KOPT-K1 (cell line): ENCODE results near the gene KIFAP3.

Experiments
- H3K27ac ChIP-seq: fragments of 200-600 bp; sonication (generic); 2 replicates; pipeline ENCODE4 v1.5.1; 2016; ENCODE audit warnings: antibody characterized with exemption, mild to moderate bottlenecking, low read depth, low read length; ENCODE audit not compliant: poor library complexity, severe bottlenecking
- H3K36me3 ChIP-seq: fragments of 200-600 bp; sonication (generic); 2 replicates; pipeline ENCODE4 v1.5.1; 2017; ENCODE audit warnings: antibody characterized with exemption, mild to moderate bottlenecking, low read length, moderate library complexity; ENCODE audit not compliant: insufficient read depth
- H3K9me3 ChIP-seq: fragments of 200-600 bp; sonication (generic); 2 replicates; pipeline ENCODE4 v1.5.1; 2017; ENCODE audit warnings: antibody characterized with exemption, low read length, mild to moderate bottlenecking; ENCODE audit not compliant: insufficient read depth, poor library complexity, severe bottlenecking

The KIFAP3 gene

GRCh38 chr1:169900571-169900970 is 173.9 kb downstream of the KIFAP3 start:
- no peak overlapping the region for H3K27ac ChIP-seq
- H3K36me3 ChIP-seq = no peaks in the 10 kb centered on the region
- no peaks in the 10 kb centered on the region for H3K9me3 ChIP-seq

DNA sequence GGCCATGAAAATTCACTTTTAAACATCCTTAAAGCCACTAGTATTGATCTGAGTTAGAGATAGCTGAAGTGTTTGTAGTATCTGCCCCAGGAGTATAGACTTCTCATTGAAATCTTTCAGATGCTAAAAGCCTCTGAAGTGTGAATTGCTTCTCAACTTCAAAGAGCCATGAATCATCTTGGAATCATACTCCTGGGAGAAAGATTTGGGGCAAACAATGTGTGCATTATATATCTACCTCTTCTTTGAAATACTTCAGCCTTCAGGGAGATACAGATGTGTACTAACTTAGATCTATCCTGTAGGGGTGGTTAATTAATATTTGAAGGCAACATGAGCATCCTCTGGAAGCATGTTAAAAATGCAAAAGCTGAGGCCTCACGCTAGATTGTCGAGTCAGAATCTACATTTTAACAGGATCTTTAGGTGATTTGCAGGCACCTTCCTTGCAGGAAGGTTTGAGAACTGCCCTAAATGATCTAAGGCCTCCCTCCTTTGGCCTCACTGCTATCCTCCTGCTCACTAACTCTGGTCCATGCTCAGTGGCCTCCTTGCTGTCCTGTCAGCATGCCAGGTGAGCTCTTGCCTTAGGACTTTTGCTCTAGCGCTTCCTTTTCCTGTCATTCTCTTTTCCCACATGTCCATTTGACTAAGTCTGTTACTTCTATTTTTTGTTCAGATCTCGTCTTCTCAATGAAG is 174.8 kb downstream of the KIFAP3 start:
- H3K9me3 ChIP-seq = no peaks in the 10 kb centered on the region
- no peaks in the 10 kb centered on the region for H3K36me3 ChIP-seq
- no peak overlapping the region for H3K27ac ChIP-seq

- Histone ChIP-seq H3K36me3 (no peaks in the 10 kb centered on the region), H3K27ac (no peak overlapping the region), H3K9me3 (no peaks in the 10 kb centered on the region)
These were observed 178.5 kb downstream of the KIFAP3 start for GRCh38 chr1:169896013-169896412.

DNA sequence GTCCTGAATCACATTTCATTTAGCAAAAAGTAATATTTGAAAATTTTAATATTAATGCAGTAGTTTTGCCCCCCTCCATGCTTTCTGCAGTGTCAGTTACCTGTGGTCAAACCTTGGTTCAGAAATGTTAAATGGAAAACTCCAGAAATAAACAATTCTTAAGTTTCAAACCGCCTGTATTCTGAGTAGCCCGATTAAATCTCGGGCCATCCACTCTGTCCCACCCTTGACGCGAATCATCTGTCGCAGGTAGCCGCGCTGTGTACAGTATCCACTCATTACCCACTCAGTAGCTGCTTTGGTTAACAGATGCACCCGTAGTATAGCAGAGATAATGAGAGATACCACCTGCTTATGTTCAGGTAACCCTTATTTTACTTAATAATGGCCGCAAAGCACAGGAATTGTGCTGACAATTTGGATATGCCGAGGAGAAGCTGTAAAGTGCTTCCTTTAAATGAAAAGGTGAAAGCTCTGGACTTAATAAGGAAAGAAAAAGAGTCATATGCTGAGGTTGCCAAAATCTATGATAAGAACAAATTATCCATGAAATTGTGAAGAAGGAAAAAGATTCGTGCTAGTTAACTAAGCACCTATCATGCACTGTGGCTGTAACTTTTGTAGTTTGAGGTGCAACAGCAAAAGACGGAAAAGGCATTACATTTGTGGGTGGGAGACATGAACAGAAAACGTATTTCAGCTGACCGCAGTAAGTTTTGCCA is 179.9 kb downstream of the KIFAP3 start:
- Histone ChIP-seq H3K27ac (peak overlapping the region; percentile 94), H3K9me3 (no peaks in the 10 kb centered on the region), H3K36me3 (no peaks in the 10 kb centered on the region)

DNA sequence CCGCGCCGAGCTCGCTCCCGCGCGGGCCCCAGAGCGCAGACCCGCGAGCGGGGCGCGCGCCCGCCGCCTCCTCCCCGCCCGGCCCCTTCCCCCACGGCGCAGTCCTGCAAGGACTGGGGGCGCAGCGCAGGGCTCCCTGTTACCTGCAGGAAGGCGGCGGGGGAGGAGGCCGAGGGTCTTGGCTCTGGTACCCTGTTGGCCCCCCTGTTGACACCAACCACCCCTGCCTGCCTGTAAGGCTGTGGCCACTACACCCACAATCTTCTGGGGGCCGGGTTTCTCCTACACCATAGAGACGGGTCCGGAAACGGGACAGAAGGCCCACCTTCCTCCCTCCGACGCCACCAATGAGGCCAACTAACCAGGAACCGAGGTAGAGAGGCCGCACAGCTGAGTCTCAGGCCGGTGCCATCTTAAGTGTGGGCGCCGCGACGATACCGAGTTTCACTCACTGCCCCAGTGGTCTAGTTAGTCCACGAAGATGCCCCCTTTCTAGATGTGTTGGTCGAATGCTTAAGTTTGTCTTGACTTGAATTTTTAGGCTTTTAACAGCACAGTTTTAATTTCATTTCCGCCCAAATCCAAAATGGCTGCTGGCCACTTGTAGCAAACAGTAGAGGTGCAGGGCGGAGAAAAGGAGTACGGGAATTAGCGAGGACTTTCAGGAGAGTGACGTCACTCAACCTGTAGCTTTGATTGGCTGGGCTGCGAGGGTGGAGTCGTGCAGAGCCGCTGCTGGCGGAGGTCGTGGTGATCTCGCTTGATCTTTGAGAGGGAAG is 180.7 kb downstream of the KIFAP3 start, which contains the start of gene SCYL3:
TSS of gene SCYL3 (minus strand) at position 252 of the 779 bp plus-strand sequence. CDS start 5,056 bp downstream, outside the sequence.
- Histone ChIP-seq H3K36me3 (no peaks in the 10 kb centered on the region), H3K27ac (peak within 1 kb of the TSS; percentile 94), H3K9me3 (no peaks in the 10 kb centered on the region)

DNA sequence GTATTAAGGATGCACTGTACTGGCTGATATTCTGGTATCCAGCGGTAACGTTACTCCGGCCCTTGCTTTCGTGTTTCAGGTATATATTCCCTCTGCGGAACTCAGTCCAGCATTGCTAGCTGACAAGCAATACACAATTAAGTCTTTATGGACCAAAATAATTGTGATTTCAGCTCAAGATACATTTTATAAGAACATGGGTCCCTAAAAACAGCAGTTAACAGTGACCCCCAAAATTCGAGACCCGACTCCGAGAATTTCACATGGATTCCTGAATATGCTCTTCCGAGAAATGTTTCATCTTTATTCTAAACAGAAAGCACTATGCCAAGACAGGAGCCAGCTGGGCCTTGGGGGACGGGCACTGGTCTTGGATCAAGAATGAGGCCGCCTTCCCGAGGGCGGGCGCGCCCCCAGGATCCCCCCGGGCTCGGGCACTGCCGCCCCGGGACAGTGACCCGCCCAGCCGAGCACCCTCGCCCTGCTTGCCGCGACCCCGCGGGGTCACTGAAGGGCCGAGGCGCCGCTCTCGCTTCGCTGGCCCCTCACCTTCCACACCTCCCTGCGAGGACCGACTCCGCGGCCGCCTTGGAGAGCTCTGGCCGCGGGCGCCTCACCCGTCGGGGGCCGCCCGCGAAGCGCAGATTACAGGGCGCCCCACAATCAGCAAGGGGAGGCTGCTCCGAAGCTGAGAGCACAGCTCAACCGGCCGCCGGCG is 181.4 kb downstream of the KIFAP3 start:
- no peaks in the 10 kb centered on the region for H3K9me3 ChIP-seq
- H3K27ac ChIP-seq = peak overlapping the region; percentile 94
- peaks cover 6% of the 10 kb centered on the region for H3K36me3 ChIP-seq

GRCh38 chr1:169892176-169892926 is 182.1 kb downstream of the KIFAP3 start:
- Histone ChIP-seq H3K36me3 (peaks cover 13% of the 10 kb centered on the region), H3K9me3 (no peaks in the 10 kb centered on the region), H3K27ac (peak overlapping the region; percentile 94)

- H3K9me3 ChIP-seq = no peaks in the 10 kb centered on the region
- H3K27ac ChIP-seq = peak overlapping the region; percentile 52
- peaks cover 21% of the 10 kb centered on the region for H3K36me3 ChIP-seq
These were observed 183.0 kb downstream of the KIFAP3 start for GRCh38 chr1:169891539-169891885.

DNA sequence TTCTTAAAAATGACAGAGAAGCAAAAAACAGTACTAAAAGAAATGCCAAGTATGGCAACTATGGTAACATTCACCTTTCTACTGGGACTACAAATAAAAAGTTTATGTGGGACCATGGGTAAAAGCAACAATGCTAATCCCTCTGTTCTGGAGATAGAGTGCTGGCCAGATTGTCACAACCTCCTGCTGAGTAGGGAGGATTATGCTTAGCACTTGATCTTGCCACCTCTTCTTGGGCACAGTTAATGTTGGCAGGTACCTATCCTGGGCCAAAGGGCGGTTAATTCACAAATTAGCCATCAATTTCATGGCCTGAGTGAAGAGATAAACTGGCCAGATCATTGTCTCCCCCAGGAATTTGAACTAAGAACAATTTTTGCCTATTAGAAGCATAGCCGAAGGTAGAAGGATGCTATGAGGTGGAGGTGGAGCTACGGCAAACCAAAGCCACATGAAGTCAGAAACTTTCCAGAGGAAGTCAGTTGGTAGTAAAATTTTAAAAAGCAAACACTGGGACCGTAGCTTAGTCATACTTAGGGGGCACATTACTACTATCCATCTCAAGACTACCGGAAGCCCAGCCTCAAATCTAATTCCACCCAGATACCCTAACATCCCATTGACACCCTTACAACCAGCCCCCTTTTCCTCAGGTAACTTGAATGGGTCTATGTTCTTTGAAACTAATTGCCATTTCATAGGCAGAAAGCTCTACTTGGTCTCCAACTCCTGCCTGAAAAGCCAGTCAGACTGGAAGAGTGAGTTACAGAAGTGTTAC is 183.5 kb downstream of the KIFAP3 start:
- H3K9me3 ChIP-seq = no peaks in the 10 kb centered on the region
- peaks cover 27% of the 10 kb centered on the region for H3K36me3 ChIP-seq
- peak overlapping the region; percentile 52 for H3K27ac ChIP-seq

GRCh38 chr1:169889871-169890270 is 184.6 kb downstream of the KIFAP3 start:
- H3K9me3 ChIP-seq = no peaks in the 10 kb centered on the region
- peaks cover 34% of the 10 kb centered on the region for H3K36me3 ChIP-seq
- H3K27ac ChIP-seq = no peak overlapping the region

DNA sequence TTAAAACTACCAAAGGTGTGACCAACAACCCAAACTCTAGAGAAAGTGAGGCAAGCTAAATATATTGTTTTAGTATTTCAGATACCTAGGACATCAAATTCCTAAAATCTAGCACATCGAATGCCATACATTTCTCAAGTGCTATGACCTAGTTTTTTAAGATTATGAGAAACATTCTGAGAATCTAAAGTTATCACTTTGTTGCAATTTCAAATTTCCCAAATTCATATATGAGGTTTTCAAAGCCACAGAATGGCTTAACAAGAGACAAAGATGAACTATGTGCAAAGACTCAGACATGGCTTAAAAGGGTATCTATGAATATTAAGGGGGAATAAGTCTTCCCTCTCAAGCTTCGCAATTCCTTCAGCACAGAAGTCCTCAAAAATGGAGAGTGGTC is 187.6 kb downstream of the KIFAP3 start:
- Histone ChIP-seq H3K36me3 (peaks cover 40% of the 10 kb centered on the region), H3K9me3 (no peaks in the 10 kb centered on the region), H3K27ac (no peak overlapping the region)

- Histone ChIP-seq H3K27ac (no peak overlapping the region), H3K9me3 (no peaks in the 10 kb centered on the region), H3K36me3 (peaks cover 44% of the 10 kb centered on the region)
These were observed 188.1 kb downstream of the KIFAP3 start for GRCh38 chr1:169886422-169886821.

GRCh38 chr1:169885207-169885606 is 189.3 kb downstream of the KIFAP3 start:
- Histone ChIP-seq H3K27ac (no peak overlapping the region), H3K36me3 (peaks cover 45% of the 10 kb centered on the region), H3K9me3 (no peaks in the 10 kb centered on the region)

- no peaks in the 10 kb centered on the region for H3K9me3 ChIP-seq
- no peak overlapping the region for H3K27ac ChIP-seq
- peaks cover 45% of the 10 kb centered on the region for H3K36me3 ChIP-seq
These were observed 189.9 kb downstream of the KIFAP3 start for GRCh38 chr1:169884634-169885033.
